Breast epithelium (tissue), 4 donors: ENCODE data around the gene GNAI3. TPM values are rescaled to one million over a fixed set of nuclear protein-coding genes. Genes with fewer than 3 reads are reported as not detected.

Source experiments
- DNase-seq, 2 donors: peaks; one replicate each; pipeline ENCODE4 v3.0.0-alpha.2; 2019; ENCODE audit warnings: low spot score in 2 of 2
- H3K27ac ChIP-seq, 2 donors: fragments of 200-600 bp; sonication (generic) in 1 of 2; one replicate each; pipeline ENCODE4 v1.5.1; 2016 to 2019; ENCODE audit warnings: mild to moderate bottlenecking in 1 of 2
- H3K27me3 ChIP-seq, 2 donors: fragments of 200-600 bp; sonication (generic) in 1 of 2; one replicate each; pipeline versions ENCODE4 v1.5.1 to v1.6.0; 2017 to 2019; ENCODE audit warnings: control low read depth in 1 of 2, mild to moderate bottlenecking in 1 of 2
- H3K36me3 ChIP-seq: fragments of 200-600 bp; one replicate; pipeline ENCODE4 v1.5.1; 2019
- H3K4me1 ChIP-seq, 2 donors: fragments of 200-600 bp; sonication (generic); one replicate each; pipeline ENCODE4 v1.5.1; 2016 to 2019; ENCODE audit warnings: control low read depth in 1 of 2
- H3K4me3 ChIP-seq, 3 donors: fragments of 200-600 bp; sonication (generic); 1 replicate in 2 of 3; 2 replicates in 1 of 3; pipeline ENCODE4 v1.5.1; 2016 to 2019; ENCODE audit warnings: mild to moderate bottlenecking in 3 of 3, moderate library complexity in 2 of 3
- H3K9me3 ChIP-seq, 2 donors: fragments of 200-600 bp; sonication (generic) in 1 of 2; one replicate each; pipeline ENCODE4 v1.5.1; 2016 to 2019; ENCODE audit warnings: control low read depth in 1 of 2
- POLR2A ChIP-seq: fragments of 450-650 bp; IDR thresholded peaks from one replicate; pipeline ENCODE4 v1.6.1; 2016; ENCODE audit warnings: antibody characterized with exemption, mild to moderate bottlenecking, moderate library complexity
- POLR2AphosphoS5 ChIP-seq, 3 donors: sonication (generic); formaldehyde crosslinking; IDR thresholded peaks; one replicate each; pipeline ENCODE4 v1.6.1; 2017; ENCODE audit warnings: antibody characterized with exemption in 3 of 3
- intact Hi-C: fragments of 100-400 bp; cut with DNase I; formaldehyde crosslinking; loops from one replicate; pipeline ENCODE4 v1.15.1; 2023; ENCODE audit warnings: low total_unique reads
- total RNA-seq, 3 donors: library from RNA; depleted of rRNA; stranded (reverse); fragments of >200 nt; gene quantifications; one replicate each; pipeline ENCODE4 v1.1.0, GENCODE V29; 2016
- TF ChIP-seq, protein P1 (sequence below), 3 donors: fragments of 450-650 bp; IDR thresholded peaks; one replicate each; pipeline ENCODE4 v1.5.1; 2016 to 2017; ENCODE audit warnings: antibody characterized with exemption in 3 of 3, mild to moderate bottlenecking in 3 of 3, moderate library complexity in 3 of 3

The GNAI3 gene
- total RNA-seq, 3 donors from 2014 or later: 5.9 to 6.9 (median 6.2) TPM

DNA sequence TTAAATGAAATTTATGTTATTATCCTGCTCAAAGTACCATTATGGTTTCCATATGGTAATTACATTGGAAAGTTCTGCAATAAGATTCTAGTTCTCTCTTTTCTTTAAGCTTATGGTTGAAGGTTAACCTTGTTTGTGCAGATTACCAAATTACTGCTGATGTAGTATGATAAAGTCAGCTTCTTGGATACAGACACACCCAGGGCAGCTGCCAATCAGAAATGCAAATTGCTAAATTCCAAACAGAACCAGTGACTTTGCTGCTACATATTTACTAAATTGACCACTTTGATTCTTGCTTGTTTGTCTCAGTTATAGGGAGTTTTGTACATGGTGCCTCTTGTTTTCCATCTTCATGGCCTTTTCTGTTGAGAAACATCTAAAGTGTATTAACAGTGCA is 44.5 kb downstream of the GNAI3 start:
- H3K36me3 ChIP-seq: no peaks in the 10 kb centered on the region
- H3K4me3 ChIP-seq: no peak overlapping the region
- no peak overlapping the region for H3K27ac ChIP-seq
- TF ChIP-seq POLR2AphosphoS5 (IDR thresholded peaks at IDR 0.05): no peak
- TF ChIP-seq, protein P1, sequence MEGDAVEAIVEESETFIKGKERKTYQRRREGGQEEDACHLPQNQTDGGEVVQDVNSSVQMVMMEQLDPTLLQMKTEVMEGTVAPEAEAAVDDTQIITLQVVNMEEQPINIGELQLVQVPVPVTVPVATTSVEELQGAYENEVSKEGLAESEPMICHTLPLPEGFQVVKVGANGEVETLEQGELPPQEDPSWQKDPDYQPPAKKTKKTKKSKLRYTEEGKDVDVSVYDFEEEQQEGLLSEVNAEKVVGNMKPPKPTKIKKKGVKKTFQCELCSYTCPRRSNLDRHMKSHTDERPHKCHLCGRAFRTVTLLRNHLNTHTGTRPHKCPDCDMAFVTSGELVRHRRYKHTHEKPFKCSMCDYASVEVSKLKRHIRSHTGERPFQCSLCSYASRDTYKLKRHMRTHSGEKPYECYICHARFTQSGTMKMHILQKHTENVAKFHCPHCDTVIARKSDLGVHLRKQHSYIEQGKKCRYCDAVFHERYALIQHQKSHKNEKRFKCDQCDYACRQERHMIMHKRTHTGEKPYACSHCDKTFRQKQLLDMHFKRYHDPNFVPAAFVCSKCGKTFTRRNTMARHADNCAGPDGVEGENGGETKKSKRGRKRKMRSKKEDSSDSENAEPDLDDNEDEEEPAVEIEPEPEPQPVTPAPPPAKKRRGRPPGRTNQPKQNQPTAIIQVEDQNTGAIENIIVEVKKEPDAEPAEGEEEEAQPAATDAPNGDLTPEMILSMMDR (IDR thresholded peaks at IDR 0.05): no peak
- TF ChIP-seq POLR2A: no peak
- intact Hi-C loops: no loop called here
- DNase-seq: no peak
- no peaks in the 10 kb centered on the region for H3K9me3 ChIP-seq
- H3K27me3 ChIP-seq: no peaks in the 10 kb centered on the region
- H3K4me1 ChIP-seq: no peaks in the 10 kb centered on the region

DNA sequence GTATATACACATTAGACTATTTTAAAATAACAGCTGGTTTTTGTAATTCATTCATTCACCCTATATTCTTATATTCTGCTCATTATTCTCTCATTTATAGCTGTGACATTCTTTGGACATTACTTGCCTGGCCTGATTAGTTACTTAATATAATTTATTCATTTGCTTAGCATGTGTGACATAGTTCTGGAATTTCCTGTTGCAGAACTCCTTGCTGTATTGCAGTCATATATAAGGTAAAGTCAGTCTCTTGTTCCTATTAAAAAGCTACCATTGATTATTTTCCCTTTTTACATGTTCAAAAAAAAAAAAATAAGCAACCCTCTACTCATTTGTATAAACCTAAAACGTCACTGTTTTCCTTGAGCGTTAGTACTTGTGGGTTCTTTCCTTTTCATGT is 47.1 kb downstream of the GNAI3 start:
- Histone ChIP-seq H3K4me1 (no peaks in the 10 kb centered on the region), H3K36me3 (no peaks in the 10 kb centered on the region), H3K27ac (no peak overlapping the region), H3K4me3 (no peak overlapping the region), H3K27me3 (no peaks in the 10 kb centered on the region), H3K9me3 (no peaks in the 10 kb centered on the region)
- TF ChIP-seq POLR2AphosphoS5 (IDR thresholded peaks at IDR 0.05) (no peak), POLR2A (no peak)
- TF ChIP-seq, protein P1 (IDR thresholded peaks at IDR 0.05): no peak
- intact Hi-C loops: no loop called here
- no peak for DNase-seq

DNA sequence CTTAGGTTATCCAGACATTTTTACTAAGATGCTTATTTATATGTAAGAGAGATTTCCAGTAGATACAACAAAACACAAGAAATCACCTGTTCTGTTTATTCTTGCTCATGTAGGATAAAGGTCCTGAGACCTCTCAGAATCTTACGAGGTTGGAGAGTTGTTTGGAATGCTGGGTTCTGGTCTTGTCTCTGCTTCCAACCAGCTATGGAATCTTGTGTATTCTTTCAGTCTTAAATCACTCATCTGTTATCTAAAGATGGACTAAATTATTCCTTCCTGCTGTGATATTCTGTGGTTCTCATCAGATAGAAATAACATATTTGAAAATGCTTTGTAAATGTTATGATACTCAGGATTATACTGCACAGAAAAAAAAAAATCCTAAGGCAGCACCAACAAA is 49.7 kb downstream of the GNAI3 start:
- intact Hi-C loops: no loop called here
- no peaks in the 10 kb centered on the region for H3K9me3 ChIP-seq
- no peak for DNase-seq
- H3K36me3 ChIP-seq: no peaks in the 10 kb centered on the region
- H3K4me1 ChIP-seq: no peaks in the 10 kb centered on the region
- H3K27ac ChIP-seq: no peak overlapping the region
- H3K4me3 ChIP-seq: no peak overlapping the region
- no peaks in the 10 kb centered on the region for H3K27me3 ChIP-seq
- TF ChIP-seq, protein P1 (IDR thresholded peaks at IDR 0.05): no peak

DNA sequence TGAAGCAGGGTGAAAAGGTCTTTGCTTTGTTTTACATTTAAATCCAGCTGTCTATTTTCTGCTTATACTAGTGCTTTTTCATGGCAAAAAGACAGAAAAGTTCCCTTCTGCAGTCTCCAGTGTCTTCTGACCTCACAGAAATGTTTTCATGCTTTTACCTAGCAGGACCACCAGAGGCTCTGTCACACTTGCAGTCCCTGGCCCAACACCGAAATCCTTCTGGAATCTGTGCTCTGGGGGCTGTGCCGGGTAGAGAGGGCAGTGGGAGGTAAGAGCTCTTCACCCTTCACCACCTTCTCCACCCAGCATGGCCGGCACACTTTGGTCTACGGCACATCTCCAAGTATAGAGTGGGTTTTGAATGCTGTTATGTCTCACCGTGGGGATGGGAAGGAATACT is 50.2 kb downstream of the GNAI3 start:
- no peaks in the 10 kb centered on the region for H3K4me1 ChIP-seq
- no peaks in the 10 kb centered on the region for H3K9me3 ChIP-seq
- no peak overlapping the region for H3K27ac ChIP-seq
- intact Hi-C loops: no loop called here
- H3K27me3 ChIP-seq: no peaks in the 10 kb centered on the region
- DNase-seq: no peak
- no peak overlapping the region for H3K4me3 ChIP-seq
- H3K36me3 ChIP-seq: no peaks in the 10 kb centered on the region
- no peak for TF ChIP-seq POLR2AphosphoS5 (IDR thresholded peaks at IDR 0.05)
- TF ChIP-seq, protein P1 (IDR thresholded peaks at IDR 0.05): no peak
- no peak for TF ChIP-seq POLR2A

DNA sequence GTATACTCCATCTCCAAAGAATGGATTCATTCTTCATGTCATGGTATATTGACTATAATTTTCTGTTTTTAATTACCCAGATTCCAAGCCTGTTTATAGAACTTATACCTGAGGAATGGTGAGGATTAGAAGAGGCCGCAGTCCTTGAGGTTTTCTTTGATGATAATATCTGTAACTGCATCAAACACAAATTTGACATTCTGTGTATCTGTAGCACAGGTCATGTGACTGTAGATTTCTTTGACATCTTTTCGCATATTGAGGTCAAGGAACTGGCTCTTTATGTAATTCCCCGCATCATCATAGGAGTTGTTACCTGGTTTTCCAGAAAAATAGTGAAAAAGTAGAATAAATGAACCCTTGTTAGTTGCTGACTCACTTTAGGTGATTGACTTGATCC is 54.8 kb downstream of the GNAI3 start:
- DNase-seq: no peak
- TF ChIP-seq POLR2AphosphoS5 (IDR thresholded peaks at IDR 0.05): no peak
- TF ChIP-seq, protein P1 (IDR thresholded peaks at IDR 0.05): no peak
- Histone ChIP-seq H3K4me3 (no peak overlapping the region), H3K27me3 (no peaks in the 10 kb centered on the region), H3K9me3 (no peaks in the 10 kb centered on the region), H3K4me1 (no peaks in the 10 kb centered on the region), H3K36me3 (no peaks in the 10 kb centered on the region), H3K27ac (no peak overlapping the region)
- intact Hi-C loops: no loop called here
